GM21717 (cell line): ENCODE measurements around the gene DPY30.

Experiments used
- ATAC-seq: cut with Tn5 transposase; IDR thresholded peaks from one replicate; pipeline ENCODE4 v1.9.1; 2021; ENCODE audit warnings: mild to moderate bottlenecking, moderate library complexity; ENCODE audit not compliant: unreplicated experiment

DPY30 gene

DNA sequence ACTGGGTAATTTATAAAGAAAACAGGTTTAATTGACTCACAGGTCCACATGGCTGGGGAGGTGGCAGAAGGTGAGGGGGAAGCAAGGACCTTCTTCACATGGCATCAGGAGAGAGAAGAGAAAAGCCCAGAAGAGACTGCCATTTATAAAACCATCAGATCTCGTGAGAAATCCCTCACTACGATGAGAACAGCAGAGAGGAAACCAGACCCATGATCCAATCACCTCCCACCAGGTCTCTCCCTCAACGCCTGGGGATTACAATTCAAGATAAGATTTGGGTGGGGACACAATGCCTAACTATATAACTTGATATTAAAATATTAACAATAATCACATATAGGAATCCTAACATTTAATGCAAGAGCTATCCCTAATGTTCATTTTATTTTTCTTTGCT lies 60.6 kb downstream of the DPY30 start:
- no peak for ATAC-seq

DNA sequence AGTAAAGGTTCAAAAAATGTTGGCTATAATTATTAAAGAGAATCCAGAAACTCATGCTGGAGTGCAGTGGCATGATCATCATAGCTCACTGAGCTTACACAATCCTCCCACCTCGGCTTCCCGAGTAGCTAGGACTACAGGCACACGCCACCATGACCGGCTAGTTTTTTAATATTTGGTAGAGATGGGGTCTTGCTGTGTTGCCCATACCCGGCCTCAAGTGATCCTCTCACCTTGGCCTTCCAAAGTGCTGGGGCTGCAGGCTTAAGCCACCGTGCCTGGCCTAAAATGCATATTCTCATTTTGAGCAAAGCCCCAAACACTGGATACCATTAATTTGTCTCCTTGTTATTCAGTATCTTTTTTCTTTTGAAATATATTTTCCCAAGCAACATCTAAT lies 61.2 kb downstream of the DPY30 start:
- ATAC-seq = no peak
